Myocyte (in vitro differentiated cells): ENCODE data around the gene PGBD5. TPM values are rescaled to one million over a fixed set of nuclear protein-coding genes. Genes with fewer than 3 reads are reported as not detected.

ENCODE experiments used
- DNase-seq: peaks from one replicate; pipeline ENCODE4 v3.0.0-alpha.2; 2012; ENCODE audit warnings: low read depth
- total RNA-seq: library from RNA; depleted of rRNA; stranded (reverse); fragments of >200 nt; gene quantifications from 2 replicates; pipeline ENCODE4 v1.2.3, GENCODE V29; 2014

Gene PGBD5
- total RNA-seq, 1 donor from 2014 or later, result 26.9 TPM

- DNase-seq, result no peak
Measured at GRCh38 chr1:230283678-230284077, 142.5 kb downstream of the PGBD5 start.

DNA sequence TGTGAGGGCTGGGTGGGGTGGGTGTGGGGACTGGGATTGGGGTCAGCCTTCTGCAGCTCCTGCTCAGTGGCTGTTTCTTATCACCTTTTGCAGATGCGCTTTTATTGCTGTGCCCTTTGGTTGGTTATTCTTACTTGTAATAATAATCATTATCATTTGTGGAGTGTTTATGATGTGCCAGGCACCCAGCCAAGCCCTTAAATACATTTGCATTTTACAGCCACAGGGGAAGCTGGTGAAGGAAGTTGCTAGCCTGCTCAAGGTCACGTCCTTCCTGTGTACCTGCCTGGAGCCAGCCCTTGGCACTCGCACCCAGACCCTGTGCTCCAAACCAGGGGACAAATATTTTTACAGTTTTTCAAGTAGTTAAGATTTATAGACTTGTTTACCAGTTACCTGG is 144.0 kb downstream of the PGBD5 start:
- DNase-seq, result no peak

DNA sequence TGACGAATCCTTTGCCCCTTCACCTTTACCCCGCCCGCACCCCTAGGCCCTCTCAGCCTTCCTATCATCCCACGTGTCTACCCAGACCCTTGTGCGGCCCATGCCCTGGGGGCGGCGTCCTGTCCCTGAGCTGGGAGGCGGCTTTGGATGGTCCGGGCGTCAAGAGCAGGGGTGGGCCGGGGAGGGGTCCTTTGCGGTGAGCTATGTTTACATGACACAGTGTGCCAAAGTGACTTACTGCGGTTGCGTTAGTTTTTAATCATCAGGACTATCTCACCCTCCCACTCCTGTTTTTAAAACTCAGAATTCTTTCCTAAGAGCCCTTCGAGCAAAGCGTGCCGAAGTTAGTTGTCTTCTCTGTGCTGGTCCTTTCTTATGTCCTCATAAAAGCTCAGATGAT is 144.6 kb downstream of the PGBD5 start:
- DNase-seq, result no peak

DNA sequence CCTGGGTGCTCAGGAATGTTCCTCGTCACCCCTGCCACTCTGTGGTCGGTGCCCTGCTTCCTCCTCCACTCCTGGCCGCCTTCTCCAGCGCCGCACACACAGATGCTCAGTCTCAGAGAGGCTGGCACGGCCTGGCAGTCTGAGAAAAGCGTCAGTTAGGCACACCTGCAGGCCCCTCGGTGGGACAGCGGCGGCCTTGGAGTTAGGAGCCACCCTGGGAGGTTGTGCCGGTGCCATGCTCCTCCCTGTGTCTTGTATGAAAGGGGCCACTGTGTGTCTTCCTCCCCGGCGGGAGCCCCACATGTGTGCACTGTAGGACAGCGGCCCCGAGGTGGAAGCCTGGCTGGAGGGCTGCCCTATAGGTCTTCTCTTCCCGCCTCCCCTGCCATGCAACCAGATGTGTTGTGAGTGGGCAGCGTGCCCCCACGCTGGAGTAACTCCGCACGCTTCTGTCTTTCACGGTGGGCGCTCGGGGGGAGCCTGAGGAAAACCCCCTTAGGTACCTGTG is 145.2 kb downstream of the PGBD5 start:
- no peak for DNase-seq

GRCh38 chr1:230280054-230280795 is 145.9 kb downstream of the PGBD5 start:
- no peak for DNase-seq

DNA sequence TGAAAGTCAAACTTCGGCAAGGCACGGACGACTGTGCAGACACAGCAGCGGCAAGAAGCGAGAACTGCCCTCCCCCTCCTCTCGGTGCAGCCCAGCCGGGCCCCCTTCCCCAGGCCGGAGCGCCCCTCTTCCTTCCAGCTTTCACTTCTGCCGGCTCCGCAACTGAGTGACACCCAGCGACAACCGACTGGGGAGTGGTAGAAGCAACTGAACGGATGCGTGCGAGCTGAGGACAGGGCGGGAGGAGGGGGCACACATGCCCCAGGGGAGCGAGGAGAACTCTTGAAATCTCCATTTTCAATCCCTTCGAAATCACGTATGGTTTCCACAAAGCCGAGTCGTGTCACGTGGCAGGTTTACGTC is 146.6 kb downstream of the PGBD5 start:
- no peak for DNase-seq

DNA sequence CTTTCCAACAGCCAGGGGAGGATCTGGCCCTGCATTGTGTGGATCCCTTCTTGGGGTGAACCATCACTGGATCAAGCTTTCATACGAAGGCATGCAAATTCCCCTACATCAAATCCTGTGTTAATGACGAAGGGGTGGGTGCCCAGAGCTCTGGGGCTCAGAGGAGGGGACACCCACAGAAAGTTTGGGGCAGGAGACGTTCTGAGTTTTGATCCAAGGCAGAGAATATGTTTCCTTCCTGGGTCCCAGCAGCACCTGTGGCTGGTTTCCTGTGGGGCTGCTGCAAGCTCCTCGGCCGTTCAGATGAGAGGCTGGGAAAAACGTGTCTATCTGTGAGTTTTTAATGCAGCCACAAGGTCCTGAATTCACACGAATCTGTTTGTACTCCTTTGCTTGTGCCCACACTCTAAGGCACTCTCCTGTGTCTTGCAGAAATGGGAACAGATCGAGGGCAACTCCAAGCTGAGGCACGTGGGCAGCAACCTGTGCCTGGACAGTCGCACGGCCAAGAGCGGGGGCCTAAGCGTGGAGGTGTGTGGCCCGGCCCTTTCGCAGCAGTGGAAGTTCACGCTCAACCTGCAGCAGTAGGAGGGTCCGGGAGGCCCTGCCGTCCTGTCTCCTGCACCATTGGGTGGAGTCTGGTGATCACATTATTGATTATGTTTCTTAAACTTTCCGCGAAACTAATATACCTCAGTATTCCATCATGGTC is 147.1 kb downstream of the PGBD5 start:
- no peak for DNase-seq

GRCh38 chr1:230278376-230278775 is 147.8 kb downstream of the PGBD5 start:
- DNase-seq, result no peak

DNA sequence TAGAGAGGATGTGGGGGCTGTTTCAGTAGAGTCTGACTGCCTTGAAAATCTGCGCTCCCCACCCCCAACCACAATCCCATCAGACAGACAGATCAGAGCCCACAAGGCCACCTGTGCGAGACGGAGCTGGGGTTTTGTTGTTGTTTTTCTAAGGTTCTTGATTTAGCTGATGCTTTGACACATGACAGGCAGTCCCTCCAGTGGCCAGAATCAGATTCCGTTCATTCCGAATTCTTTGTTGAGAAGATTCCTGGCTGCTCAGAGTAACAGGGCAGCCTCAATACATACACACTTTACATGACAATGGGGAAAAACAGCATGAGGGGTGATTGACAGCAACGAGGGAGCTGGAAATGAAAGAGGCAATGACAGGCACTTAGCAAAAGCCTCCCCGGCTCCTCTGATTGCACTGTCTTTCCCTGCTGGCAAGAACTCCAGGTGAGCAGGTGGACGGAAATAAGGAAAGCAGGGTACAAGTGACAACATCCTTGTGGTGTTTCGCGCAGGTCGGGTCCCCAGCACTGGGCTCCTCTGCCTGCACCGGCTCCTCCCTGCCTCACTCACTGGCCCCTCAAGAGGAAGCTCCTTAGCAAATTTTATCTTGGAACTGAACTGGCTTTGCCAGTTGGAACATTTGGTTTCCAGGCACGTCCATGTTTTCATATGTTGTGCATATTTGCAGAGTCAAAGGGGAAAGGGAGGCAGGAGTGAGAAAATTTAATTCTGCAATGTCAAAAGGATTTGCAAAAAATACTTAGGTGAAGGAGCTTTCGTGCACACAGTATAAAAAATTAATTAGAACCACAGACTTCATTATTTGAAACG is 148.7 kb downstream of the PGBD5 start:
- peak; percentile 68 for DNase-seq

GRCh38 chr1:230276401-230276800 is 149.7 kb downstream of the PGBD5 start:
- no peak for DNase-seq

- no peak for DNase-seq
Measured at GRCh38 chr1:230274254-230274653, 151.9 kb downstream of the PGBD5 start.

DNA sequence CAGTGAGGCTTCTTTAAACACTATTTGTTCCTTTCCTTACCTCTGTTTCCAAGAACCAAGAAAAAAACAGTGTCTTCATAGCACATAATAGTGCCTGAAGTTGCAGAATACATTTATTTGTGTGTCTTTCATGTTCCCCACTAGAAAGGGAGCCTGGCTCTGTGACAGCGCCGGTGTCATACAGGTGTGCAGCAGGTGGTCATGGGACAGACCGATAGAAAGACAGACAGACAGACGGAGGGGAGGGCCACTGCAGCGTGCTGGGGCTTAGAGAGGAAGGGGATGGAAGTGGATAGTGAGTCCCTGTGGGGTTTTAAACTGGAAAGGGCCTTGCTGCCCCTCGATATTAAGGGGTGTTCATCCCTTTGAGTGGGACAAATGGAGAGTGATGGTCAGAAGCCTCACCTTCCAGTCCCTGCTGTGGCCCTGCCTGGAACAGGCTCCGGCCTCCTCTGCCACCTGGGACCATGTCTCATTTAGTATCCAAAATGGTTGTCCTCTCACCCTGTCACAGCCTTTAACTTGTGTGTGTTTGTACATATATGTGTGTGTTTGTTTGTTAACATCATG is 152.9 kb downstream of the PGBD5 start:
- no peak for DNase-seq

DNA sequence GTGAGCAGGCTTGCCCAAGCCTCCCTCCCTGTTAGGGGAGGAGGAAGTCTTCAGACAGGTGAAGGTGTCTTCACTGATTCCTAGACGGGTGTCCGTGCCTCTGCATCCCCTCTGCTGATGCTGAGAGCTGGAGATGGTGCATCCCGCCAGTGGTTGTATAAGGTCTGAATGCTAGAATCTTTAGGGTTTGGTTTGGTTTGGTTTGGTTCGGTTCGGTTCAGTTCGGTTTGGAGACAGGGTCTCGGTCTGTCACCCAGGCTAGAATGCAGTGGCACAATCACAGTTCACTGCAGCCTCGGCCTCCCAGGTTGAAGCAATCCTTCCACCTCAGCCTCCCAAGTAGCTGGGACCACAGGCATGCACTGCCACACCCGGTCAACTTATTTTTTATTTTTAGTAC is 153.6 kb downstream of the PGBD5 start:
- DNase-seq, result no peak

GRCh38 chr1:230271300-230272035 is 154.7 kb downstream of the PGBD5 start:
- DNase-seq, result no peak

GRCh38 chr1:230270559-230271281 is 155.4 kb downstream of the PGBD5 start:
- no peak for DNase-seq

- no peak for DNase-seq
Measured at GRCh38 chr1:230270185-230270558, 156.0 kb downstream of the PGBD5 start.

DNA sequence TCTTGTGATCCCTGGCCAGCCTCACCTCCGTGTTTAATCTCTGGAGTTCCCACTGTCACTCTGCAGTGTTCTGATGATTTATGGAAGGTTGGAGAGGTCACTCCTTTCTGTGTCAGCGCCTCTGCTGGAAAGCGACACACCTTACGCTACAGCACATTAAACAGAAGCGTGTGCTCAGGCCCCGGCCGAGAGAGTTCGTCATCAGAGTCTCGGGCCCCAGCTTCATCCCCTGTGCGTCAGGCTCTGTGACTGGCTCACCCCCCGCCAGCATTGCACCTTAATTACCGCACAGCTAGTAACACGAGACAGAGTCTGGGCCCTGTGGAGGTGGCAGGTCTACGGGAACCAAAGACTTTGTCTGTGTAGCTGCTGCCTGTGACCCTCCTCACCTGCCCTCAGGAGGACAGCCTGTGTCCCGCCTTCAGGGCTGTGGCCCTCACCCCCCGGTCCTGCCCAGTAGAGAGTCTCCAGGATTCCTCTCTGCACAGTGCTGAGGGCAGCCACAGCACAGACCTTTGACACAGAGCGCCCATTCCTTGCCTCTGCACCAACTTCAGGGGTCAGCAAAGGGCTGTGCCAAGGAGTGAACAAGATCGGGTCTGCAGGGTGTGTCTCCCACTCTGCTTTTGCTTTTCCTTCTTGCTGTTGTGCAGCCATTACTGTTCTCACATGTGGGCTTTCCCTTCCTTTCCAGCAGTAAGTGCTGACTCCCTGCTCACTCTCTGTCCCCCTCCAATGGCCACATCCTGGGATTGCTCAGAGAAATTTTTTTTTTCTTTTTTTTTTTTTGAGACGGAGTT is 157.6 kb downstream of the PGBD5 start:
- DNase-seq, result peak; percentile 64

DNA sequence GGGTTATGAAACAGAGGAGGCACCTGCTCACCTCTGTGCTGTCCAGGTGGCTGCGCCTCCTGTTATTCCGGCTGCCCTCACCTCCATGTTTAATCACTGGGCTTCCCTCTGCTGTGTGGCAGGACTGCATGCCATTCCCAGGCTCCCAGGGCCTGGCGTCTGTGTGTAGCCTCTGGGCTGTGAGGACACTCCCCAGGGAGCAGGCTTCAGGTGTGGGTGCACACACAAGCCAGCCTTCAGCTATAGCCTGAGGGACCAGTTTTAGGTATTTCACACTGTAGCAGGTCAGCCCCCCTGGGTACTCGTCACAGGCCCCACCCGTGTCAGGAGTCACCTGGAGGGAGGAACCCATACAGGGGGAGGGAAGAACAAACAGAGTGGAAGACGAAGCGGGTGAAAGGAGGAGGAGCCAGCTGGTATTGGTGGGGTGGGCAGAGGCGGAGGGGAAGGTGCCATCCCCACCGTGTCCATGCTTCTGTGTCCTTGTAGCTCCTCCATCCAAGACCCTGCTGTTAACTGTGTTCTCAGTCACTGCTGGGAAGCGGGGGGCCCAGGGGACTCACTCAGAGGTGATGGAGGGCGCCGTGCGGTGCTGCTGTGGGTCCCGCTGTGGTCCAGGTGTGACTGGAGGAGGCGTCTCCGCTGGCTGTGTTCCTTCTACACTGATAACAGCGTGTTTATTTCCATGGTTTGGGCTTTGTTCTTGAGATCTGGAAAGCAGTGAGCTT is 158.6 kb downstream of the PGBD5 start:
- DNase-seq, result no peak

DNA sequence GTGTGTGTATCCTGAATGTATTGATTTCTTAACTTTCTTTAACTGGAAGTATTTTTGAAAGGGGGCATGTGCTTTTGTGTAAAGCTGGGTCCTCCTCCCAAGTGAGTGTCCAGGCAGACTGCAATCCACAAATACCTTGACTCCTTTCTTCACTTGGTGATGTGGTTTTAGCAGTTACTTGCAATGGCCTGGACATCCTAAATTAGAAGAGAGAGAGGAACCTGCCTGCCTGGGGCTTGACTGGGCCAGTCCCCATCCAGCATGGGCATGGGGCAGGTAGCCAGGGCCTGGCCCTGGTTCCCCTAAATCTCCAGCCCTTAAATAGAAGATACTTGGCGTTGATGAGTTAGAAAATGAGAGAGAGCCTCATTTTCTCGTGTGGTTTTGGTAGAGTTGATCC is 159.7 kb downstream of the PGBD5 start:
- DNase-seq, result no peak
